Measurements from ENCODE around the gene OCIAD1.
"Not testable (repeated sequence)": the region's sequence is repeated elsewhere in the genome, so short reads cannot be mapped to it uniquely, and the experiment has no call there.

Gene OCIAD1

DNA sequence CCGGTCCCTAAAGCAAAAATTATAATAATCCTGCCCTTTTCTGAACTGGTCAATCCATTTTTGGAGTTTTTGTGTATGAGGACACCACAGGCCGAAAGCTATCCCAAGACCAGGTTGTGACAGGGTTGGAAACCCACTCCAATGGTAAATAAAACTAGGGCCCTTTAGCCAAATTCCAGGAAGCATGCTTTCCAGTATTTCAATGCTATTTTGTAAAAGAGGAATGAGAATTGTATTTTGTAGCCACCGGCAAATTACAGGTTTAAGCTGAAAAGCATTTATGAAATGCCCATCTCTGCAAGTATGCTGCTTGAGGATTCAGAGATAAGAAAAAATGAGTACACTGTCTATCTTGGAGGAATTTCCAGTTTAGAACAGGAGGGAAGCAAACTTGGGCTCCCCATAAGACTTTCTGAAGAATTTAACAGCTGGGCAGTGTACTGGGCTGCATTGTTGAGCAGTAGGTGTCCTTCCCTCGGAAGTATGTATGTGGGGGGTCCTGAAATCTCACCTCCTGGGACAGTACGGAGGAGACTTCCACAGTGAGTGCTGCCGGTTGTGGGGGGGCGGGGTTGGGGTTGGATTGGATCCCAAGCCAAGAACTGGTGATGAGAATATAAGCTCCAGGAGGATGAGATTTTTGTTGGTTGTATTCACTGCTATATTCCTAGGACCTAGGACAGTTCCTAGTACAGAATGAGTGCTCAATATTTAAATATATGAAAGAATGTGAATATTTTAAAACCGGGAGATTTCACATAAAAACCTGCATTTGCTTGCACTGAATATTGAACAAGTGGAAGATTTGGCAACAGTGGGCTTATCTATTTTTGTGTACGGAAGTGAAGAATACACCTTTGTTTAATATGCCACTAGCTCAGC is 48.9 kb downstream of the OCIAD1 start:
- no peak overlapping the region for H3K4me2 ChIP-seq
- H3K79me2 ChIP-seq (ENCODE audit: insufficient read depth, low read depth) = no peaks in the 10 kb centered on the region
- no peak overlapping the region for H3K9ac ChIP-seq
- H3K36me3 ChIP-seq (ENCODE audit: insufficient read depth) = no peaks in the 10 kb centered on the region
- H3K4me1 ChIP-seq (ENCODE audit: low read depth, poor library complexity, severe bottlenecking) = no peaks in the 10 kb centered on the region
- H3K4me3 ChIP-seq (IDR thresholded peaks at IDR 0.05; ENCODE audit: insufficient read depth, low read depth, low read length) = no peak overlapping the region
- no peaks in the 10 kb centered on the region for H3K27me3 ChIP-seq (ENCODE audit: insufficient read depth, low read depth)
- TF ChIP-seq, protein P1, sequence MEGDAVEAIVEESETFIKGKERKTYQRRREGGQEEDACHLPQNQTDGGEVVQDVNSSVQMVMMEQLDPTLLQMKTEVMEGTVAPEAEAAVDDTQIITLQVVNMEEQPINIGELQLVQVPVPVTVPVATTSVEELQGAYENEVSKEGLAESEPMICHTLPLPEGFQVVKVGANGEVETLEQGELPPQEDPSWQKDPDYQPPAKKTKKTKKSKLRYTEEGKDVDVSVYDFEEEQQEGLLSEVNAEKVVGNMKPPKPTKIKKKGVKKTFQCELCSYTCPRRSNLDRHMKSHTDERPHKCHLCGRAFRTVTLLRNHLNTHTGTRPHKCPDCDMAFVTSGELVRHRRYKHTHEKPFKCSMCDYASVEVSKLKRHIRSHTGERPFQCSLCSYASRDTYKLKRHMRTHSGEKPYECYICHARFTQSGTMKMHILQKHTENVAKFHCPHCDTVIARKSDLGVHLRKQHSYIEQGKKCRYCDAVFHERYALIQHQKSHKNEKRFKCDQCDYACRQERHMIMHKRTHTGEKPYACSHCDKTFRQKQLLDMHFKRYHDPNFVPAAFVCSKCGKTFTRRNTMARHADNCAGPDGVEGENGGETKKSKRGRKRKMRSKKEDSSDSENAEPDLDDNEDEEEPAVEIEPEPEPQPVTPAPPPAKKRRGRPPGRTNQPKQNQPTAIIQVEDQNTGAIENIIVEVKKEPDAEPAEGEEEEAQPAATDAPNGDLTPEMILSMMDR (conservative IDR thresholded peaks at IDR 0.05; ENCODE audit: low read depth, low read length) = no peak
- H3K27ac ChIP-seq = no peak overlapping the region
- no peak overlapping the region for H2AFZ ChIP-seq (ENCODE audit: low read depth)
- H4K20me1 ChIP-seq (ENCODE audit: insufficient read depth) = no peaks in the 10 kb centered on the region

GRCh38 chr4:48881646-48882045 is 50.8 kb downstream of the OCIAD1 start:
- H3K27me3 ChIP-seq (ENCODE audit: insufficient read depth, low read depth); H3K4me3 ChIP-seq (IDR thresholded peaks at IDR 0.05; ENCODE audit: insufficient read depth, low read depth, low read length); H3K4me2 ChIP-seq; H3K9ac ChIP-seq; H3K36me3 ChIP-seq (ENCODE audit: insufficient read depth); H3K27ac ChIP-seq; H3K79me2 ChIP-seq (ENCODE audit: insufficient read depth, low read depth); H4K20me1 ChIP-seq (ENCODE audit: insufficient read depth); H2AFZ ChIP-seq (ENCODE audit: low read depth); H3K4me1 ChIP-seq (ENCODE audit: low read depth, poor library complexity, severe bottlenecking): not testable (repeated sequence)

DNA sequence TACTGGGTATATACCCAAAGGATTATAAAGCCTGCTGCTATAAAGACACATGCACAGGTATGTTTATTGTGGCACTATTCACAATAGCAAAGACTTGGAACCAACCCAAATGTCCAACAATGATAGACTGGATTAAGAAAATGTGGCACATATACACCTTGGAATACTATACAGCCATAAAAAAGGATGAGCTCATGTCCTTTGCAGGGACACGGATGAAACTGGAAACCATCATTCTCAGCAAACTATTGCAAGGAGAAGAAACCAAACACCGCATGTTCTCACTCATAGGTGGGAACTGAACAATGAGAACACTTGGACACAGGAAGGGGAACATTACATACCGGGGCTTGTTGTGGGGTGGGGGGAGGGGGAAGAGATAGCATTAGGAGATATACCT is 58.9 kb downstream of the OCIAD1 start:
- H4K20me1 ChIP-seq (ENCODE audit: insufficient read depth); H2AFZ ChIP-seq (ENCODE audit: low read depth); H3K36me3 ChIP-seq (ENCODE audit: insufficient read depth); H3K4me2 ChIP-seq; H3K27me3 ChIP-seq (ENCODE audit: insufficient read depth, low read depth); H3K27ac ChIP-seq; H3K4me3 ChIP-seq (IDR thresholded peaks at IDR 0.05; ENCODE audit: insufficient read depth, low read depth, low read length); H3K9ac ChIP-seq; H3K79me2 ChIP-seq (ENCODE audit: insufficient read depth, low read depth): not testable (repeated sequence)
- H3K4me1 ChIP-seq (ENCODE audit: low read depth, poor library complexity, severe bottlenecking) = peaks cover 14% of the 10 kb centered on the region

DNA sequence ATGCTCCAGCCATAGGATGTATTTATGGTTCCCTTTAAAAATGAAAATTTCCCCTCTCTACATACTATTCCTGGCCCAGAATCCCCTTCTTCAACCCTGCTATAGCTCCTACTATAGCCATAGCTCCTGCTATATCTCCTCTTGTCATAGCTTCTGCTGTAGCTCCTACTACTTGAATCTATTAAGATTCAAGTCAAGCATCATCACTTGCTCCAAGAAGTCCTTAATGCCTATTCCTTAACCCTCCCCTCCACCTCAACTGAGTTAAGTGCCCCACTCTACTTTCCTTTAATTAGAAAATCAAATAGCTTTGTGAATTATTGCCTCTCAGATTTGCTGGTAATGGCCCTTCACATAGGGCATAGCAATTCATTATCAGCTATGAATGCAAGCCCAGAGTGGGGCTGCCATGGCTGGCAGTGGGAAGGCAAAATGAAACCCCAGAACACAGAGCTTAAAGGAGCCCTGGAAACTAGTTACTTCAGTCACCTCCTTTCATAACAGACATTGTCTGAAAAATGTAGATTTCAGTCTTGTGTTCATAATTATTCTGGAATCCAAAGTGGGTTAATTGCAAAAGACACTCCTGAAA is 60.2 kb downstream of the OCIAD1 start:
- H3K27me3 ChIP-seq (ENCODE audit: insufficient read depth, low read depth) = no peaks in the 10 kb centered on the region
- no peak overlapping the region for H3K27ac ChIP-seq
- no peak overlapping the region for H2AFZ ChIP-seq (ENCODE audit: low read depth)
- H3K4me2 ChIP-seq = no peak overlapping the region
- TF ChIP-seq, protein P1 (conservative IDR thresholded peaks at IDR 0.05; ENCODE audit: low read depth, low read length) = no peak
- H3K4me1 ChIP-seq (ENCODE audit: low read depth, poor library complexity, severe bottlenecking) = peaks cover 14% of the 10 kb centered on the region
- no peaks in the 10 kb centered on the region for H4K20me1 ChIP-seq (ENCODE audit: insufficient read depth)
- H3K79me2 ChIP-seq (ENCODE audit: insufficient read depth, low read depth) = no peaks in the 10 kb centered on the region
- H3K9ac ChIP-seq = no peak overlapping the region
- H3K4me3 ChIP-seq (IDR thresholded peaks at IDR 0.05; ENCODE audit: insufficient read depth, low read depth, low read length) = no peak overlapping the region
- no peaks in the 10 kb centered on the region for H3K36me3 ChIP-seq (ENCODE audit: insufficient read depth)

GRCh38 chr4:48896845-48897244 is 66.0 kb downstream of the OCIAD1 start:
- Histone ChIP-seq H4K20me1 (ENCODE audit: insufficient read depth) (no peaks in the 10 kb centered on the region), H2AFZ (ENCODE audit: low read depth) (no peak overlapping the region), H3K9ac (no peak overlapping the region), H3K27me3 (ENCODE audit: insufficient read depth, low read depth) (no peaks in the 10 kb centered on the region), H3K27ac (no peak overlapping the region), H3K79me2 (ENCODE audit: insufficient read depth, low read depth) (no peaks in the 10 kb centered on the region), H3K4me2 (no peak overlapping the region), H3K4me3 (IDR thresholded peaks at IDR 0.05; ENCODE audit: insufficient read depth, low read depth, low read length) (no peak overlapping the region), H3K36me3 (ENCODE audit: insufficient read depth) (no peaks in the 10 kb centered on the region), H3K4me1 (ENCODE audit: low read depth, poor library complexity, severe bottlenecking) (peaks cover 14% of the 10 kb centered on the region)
- TF ChIP-seq, protein P1 (conservative IDR thresholded peaks at IDR 0.05; ENCODE audit: low read depth, low read length) = no peak

Measured in KMS-11 (cell line).